ENCODE data around the gene CCDC194.

GRCh38 chr19:17379221-17379631, 14.8 kb downstream of the CCDC194 start:
- TF ChIP-seq CTCF (IDR thresholded peaks at IDR 0.05; ENCODE audit: poor library complexity) (no peak), EZH2phosphoT487 (IDR thresholded peaks at IDR 0.05; ENCODE audit: low read depth, severe bottlenecking, unreplicated experiment) (no peak)
